IMR-90 (cell line): Measurements from ENCODE around the gene FBRS.

ENCODE experiments used
- BHLHE40 ChIP-seq: fragments of 150-350 bp; IDR thresholded peaks from 2 replicates; pipeline ENCODE4 v1.6.1; 2016; ENCODE audit warnings: mild to moderate bottlenecking, low read depth, low read length
- FOS ChIP-seq: fragments of 150-350 bp; IDR thresholded peaks from 2 replicates; pipeline ENCODE4 v1.6.1; 2016; ENCODE audit warnings: low read depth, low read length
- POLR2A ChIP-seq: IDR thresholded peaks from 2 replicates; pipeline ENCODE4 v1.6.1; 2012; ENCODE audit warnings: mild to moderate bottlenecking, low read depth, low read length
- TF ChIP-seq, protein P1 (sequence below): conservative IDR thresholded peaks from 2 replicates; pipeline ENCODE4 v1.5.1; 2012; ENCODE audit warnings: mild to moderate bottlenecking, low read depth, low read length, improper control_type of control experiment

DNA sequence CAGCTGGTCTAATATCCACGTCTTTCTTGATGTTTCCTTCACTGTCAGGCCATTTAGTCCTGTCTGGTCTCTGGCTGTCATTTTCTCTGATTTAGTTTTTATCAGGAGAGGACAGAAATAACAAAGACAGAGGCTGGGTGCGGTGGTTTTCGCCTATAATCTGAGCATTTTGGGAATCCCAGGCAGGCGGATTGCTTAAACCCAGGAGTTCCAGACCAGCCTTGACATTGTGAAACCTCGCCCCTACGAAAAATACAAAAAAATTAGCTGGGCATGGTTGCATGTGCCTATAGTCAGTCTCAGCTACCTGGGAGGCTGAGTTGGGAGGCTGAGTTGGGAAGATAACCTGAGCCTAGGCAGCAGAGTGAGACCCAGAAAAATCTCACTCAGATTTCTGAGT lies 47.8 kb downstream of the FBRS start:
- TF ChIP-seq BHLHE40 (no peak), FOS (no peak), POLR2A (no peak)
- TF ChIP-seq, protein P1, sequence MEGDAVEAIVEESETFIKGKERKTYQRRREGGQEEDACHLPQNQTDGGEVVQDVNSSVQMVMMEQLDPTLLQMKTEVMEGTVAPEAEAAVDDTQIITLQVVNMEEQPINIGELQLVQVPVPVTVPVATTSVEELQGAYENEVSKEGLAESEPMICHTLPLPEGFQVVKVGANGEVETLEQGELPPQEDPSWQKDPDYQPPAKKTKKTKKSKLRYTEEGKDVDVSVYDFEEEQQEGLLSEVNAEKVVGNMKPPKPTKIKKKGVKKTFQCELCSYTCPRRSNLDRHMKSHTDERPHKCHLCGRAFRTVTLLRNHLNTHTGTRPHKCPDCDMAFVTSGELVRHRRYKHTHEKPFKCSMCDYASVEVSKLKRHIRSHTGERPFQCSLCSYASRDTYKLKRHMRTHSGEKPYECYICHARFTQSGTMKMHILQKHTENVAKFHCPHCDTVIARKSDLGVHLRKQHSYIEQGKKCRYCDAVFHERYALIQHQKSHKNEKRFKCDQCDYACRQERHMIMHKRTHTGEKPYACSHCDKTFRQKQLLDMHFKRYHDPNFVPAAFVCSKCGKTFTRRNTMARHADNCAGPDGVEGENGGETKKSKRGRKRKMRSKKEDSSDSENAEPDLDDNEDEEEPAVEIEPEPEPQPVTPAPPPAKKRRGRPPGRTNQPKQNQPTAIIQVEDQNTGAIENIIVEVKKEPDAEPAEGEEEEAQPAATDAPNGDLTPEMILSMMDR, result no peak
